ENCODE data around the gene VILL. TPM values are rescaled to one million over a fixed set of nuclear protein-coding genes. Genes with fewer than 3 reads are reported as not detected.

VILL gene
- total and polyA plus RNA-seq, 10 of the 15 experiments (the other 5 are each of a cell fraction or from before 2014, with no cell fraction given), result 0.15 to 5.4 (median 2.1) TPM; not detected in 1

GRCh38 chr3:38022896-38023709 is 32.5 kb downstream of the VILL start (continued):
- TF ChIP-seq BCLAF1 (IDR thresholded peaks at IDR 0.05) (no peak), HDAC6 (IDR thresholded peaks at IDR 0.05; ENCODE audit: unreplicated experiment) (no peak), MLLT1 (IDR thresholded peaks at IDR 0.05) (no peak), TCF3 (IDR thresholded peaks at IDR 0.05; ENCODE audit: borderline replicate concordance, insufficient read depth, low read depth, low read length) (0 out of 2 replicates have a peak, but pooled peaks have one; percentile 74)

GRCh38 chr3:38026856-38027255 is 36.3 kb downstream of the VILL start:
- WGBS (ENCODE audit: insufficient coverage, insufficient replicate concordance, low lambda C conversion rate, missing lambda C conversion rate), result 60% methylated on average over 4 of the region's 4 CpGs
- no peaks in the 10 kb centered on the region; the same call in none of the 2 replicates for H3K4me1 ChIP-seq (ENCODE audit: control insufficient read depth, insufficient read depth, low read length)
- POLR2A ChIA-PET, result no interaction called here

More at GRCh38 chr3:38026856-38027255, 36.3 kb downstream of the VILL start:
- FAIRE-seq, result no peak
- Histone ChIP-seq H3K4me2 (ENCODE audit: control insufficient read depth, insufficient read depth) (no peak overlapping the region), H4K20me1 (ENCODE audit: control insufficient read depth, insufficient read depth) (no peaks in the 10 kb centered on the region), H2AFZ (ENCODE audit: control insufficient read depth, low read depth, low read length) (no peak overlapping the region), H3K27me3 (replicated peaks in 1 of 2; ENCODE audit: control insufficient read depth in 2 of 2, insufficient read depth in 2 of 2, low read length in 1 of 2) (peaks cover 8 to 17% of the 10 kb centered on the region in 2 experiments), H3K9me3 (replicated peaks; ENCODE audit: control insufficient read depth, insufficient read depth, low read length) (no peaks in the 10 kb centered on the region), H3K79me2 (ENCODE audit: control insufficient read depth, insufficient read depth, low read length) (no peaks in the 10 kb centered on the region), H3K27ac (ENCODE audit: control insufficient read depth, insufficient read depth) (no peak overlapping the region), H3K4me3 (no peak overlapping the region), H3K9ac (ENCODE audit: control insufficient read depth, insufficient read depth, low read length) (no peak overlapping the region), H3K36me3 (ENCODE audit: control insufficient read depth in 2 of 2, insufficient read depth in 2 of 2, low read length in 1 of 2) (no peaks in the 10 kb centered on the region)
- RAD21 ChIA-PET (ENCODE audit: unreplicated experiment), result no interaction called here
- BruUV-seq (replicated peaks), result no TSS peak
- no peak for TF ChIP-seq ESRRA (IDR thresholded peaks at IDR 0.05; ENCODE audit: low read length)
- TF ChIP-seq, protein P1, sequence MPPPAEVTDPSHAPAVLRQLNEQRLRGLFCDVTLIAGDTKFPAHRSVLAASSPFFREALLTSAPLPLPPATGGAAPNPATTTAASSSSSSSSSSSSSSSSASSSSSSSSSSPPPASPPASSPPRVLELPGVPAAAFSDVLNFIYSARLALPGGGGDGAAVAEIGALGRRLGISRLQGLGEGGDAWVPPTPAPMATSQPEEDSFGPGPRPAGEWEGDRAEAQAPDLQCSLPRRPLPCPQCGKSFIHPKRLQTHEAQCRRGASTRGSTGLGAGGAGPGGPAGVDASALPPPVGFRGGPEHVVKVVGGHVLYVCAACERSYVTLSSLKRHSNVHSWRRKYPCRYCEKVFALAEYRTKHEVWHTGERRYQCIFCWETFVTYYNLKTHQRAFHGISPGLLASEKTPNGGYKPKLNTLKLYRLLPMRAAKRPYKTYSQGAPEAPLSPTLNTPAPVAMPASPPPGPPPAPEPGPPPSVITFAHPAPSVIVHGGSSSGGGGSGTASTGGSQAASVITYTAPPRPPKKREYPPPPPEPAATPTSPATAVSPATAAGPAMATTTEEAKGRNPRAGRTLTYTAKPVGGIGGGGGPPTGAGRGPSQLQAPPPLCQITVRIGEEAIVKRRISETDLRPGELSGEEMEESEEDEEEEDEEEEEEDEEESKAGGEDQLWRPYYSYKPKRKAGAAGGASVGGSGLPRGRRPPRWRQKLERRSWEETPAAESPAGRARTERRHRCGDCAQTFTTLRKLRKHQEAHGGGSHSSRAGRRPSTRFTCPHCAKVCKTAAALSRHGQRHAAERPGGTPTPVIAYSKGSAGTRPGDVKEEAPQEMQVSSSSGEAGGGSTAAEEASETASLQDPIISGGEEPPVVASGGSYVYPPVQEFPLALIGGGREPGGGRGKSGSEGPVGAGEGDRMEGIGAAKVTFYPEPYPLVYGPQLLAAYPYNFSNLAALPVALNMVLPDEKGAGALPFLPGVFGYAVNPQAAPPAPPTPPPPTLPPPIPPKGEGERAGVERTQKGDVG (CRISPR knock-in tag; IDR thresholded peaks at IDR 0.05), result no peak
- no peak for TF ChIP-seq PML (IDR thresholded peaks at IDR 0.05; ENCODE audit: low read length)
- TF ChIP-seq TCF12 (IDR thresholded peaks at IDR 0.05; ENCODE audit: low read depth, low read length), result no peak
- intact Hi-C loops (cut with micrococcal nuclease; ENCODE audit: unreplicated experiment), result no loop called here
- CTCF ChIA-PET, result no interaction called here
- in situ Hi-C loops (cut with MboI), result no loop called here
- ATAC-seq, result no peak
- DNase-seq (ENCODE audit: low read depth, low spot score), result no peak
- SMC1A ChIA-PET (ENCODE audit: uncharacterized antibody, unreplicated experiment), result no interaction called here
